OCI-LY1 (cell line): ENCODE measurements around the gene MBIP.
"Not testable (repeated sequence)": the region's sequence is repeated elsewhere in the genome, so short reads cannot be mapped to it uniquely, and the experiment has no call there.

Experiments
- H2AFZ ChIP-seq: fragments of 200-600 bp; sonication (generic), shearing (Covaris generic); 2 replicates; pipeline ENCODE4 v1.6.0; 2014; ENCODE audit warnings: antibody characterized with exemption, mild to moderate bottlenecking, low read length
- H3F3A ChIP-seq: fragments of 200-600 bp; sonication (generic), shearing (Covaris generic); 2 replicates; pipeline ENCODE4 v1.6.0; 2014; ENCODE audit warnings: mild to moderate bottlenecking, antibody characterized with exemption, low read length, moderate library complexity; ENCODE audit not compliant: insufficient read depth
- H3K27ac ChIP-seq: fragments of 200-600 bp; sonication (generic); 2 replicates; pipeline ENCODE4 v1.5.1; 2014; ENCODE audit warnings: low read length, mixed run types, mild to moderate bottlenecking, low read depth; ENCODE audit not compliant: poor library complexity, severe bottlenecking
- H3K27me3 ChIP-seq: fragments of 200-600 bp; sonication (generic); 2 replicates; pipeline ENCODE4 v1.6.0; 2014; ENCODE audit warnings: antibody characterized with exemption, mild to moderate bottlenecking, low read length, moderate library complexity; ENCODE audit not compliant: insufficient read depth
- H3K36me3 ChIP-seq: fragments of 200-600 bp; sonication (generic); 2 replicates; pipeline ENCODE4 v1.6.1; 2014; ENCODE audit warnings: mild to moderate bottlenecking, antibody characterized with exemption, low read length, moderate library complexity, mixed read lengths; ENCODE audit not compliant: insufficient read depth
- H3K4me1 ChIP-seq: fragments of 200-600 bp; sonication (generic); 2 replicates; pipeline ENCODE4 v1.5.1; 2014; ENCODE audit warnings: mild to moderate bottlenecking, low read length, moderate library complexity; ENCODE audit not compliant: insufficient read depth, severe bottlenecking
- H3K4me2 ChIP-seq: fragments of 200-600 bp; sonication (generic), shearing (Covaris generic); 2 replicates; pipeline ENCODE4 v1.6.1; 2014; ENCODE audit warnings: low read length
- H3K4me3 ChIP-seq: fragments of 200-600 bp; sonication (generic); 2 replicates; pipeline ENCODE4 v1.5.1; 2014; ENCODE audit warnings: low read length, low read depth, mild to moderate bottlenecking, mixed read lengths; ENCODE audit not compliant: poor library complexity, severe bottlenecking
- H3K79me2 ChIP-seq: fragments of 200-600 bp; shearing (Covaris generic); 2 replicates; pipeline ENCODE4 v1.6.1; 2016; ENCODE audit warnings: mixed run types, low read length, mixed read lengths; ENCODE audit not compliant: insufficient read depth
- H3K9ac ChIP-seq: fragments of 200-600 bp; sonication (generic), shearing (Covaris generic); 2 replicates; pipeline ENCODE4 v1.6.1; 2014; ENCODE audit warnings: mild to moderate bottlenecking, low read length, mixed read lengths
- H3K9me2 ChIP-seq: fragments of 200-600 bp; sonication (generic), shearing (Covaris generic); 2 replicates; pipeline ENCODE4 v1.6.1; 2014; ENCODE audit warnings: low read depth, mild to moderate bottlenecking, low read length, mixed read lengths
- H3K9me3 ChIP-seq: fragments of 200-600 bp; shearing (Covaris generic); 2 replicates; pipeline ENCODE4 v1.6.1; 2014; ENCODE audit warnings: low read length, mixed read lengths
- H4K20me1 ChIP-seq: fragments of 200-600 bp; sonication (generic), shearing (Covaris generic); 2 replicates; pipeline ENCODE4 v1.6.0; 2016; ENCODE audit warnings: mild to moderate bottlenecking, low read length; ENCODE audit not compliant: insufficient read depth
- EZH2 ChIP-seq: fragments of 200-600 bp; sonication (generic), shearing (Covaris generic); IDR thresholded peaks from 2 replicates; pipeline ENCODE4 v1.8.0; 2017; ENCODE audit warnings: borderline replicate concordance, mixed run types, mild to moderate bottlenecking, antibody characterized with exemption, low read length, moderate library complexity, mixed read lengths
- TF ChIP-seq, protein P1 (sequence below): fragments of 200-600 bp; sonication (generic), shearing (Covaris generic); IDR thresholded peaks from 2 replicates; pipeline ENCODE4 v1.5.1; 2017; ENCODE audit warnings: mild to moderate bottlenecking, antibody characterized with exemption, low read length, moderate library complexity, mixed read lengths

MBIP gene

DNA sequence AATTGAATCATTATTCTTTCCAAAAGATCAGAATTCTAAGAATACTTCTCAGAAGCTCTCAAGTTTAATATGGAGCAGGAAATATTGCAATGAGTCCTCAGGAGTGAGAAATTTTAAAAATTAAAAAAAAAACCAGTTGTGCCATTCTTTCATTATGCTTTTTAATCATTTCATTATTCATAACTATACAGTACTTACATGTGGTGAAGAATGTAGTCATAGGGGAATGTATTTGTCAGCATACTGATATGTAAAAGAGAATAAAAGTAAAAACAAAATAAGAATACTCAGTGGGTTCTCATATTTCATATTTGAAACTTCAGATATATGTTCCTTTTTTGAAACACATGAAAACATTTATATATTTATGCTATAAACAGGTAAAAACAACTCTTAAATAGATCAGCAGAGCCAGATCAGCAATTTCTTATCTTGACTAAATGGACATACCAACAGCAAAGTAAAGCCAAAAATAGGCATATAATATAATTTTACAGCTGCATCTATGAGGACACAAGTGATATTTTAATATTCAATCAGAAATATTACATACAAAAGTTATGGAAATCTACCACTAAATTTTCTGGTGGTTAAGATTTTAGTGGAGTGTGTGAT lies 19.9 kb upstream of the MBIP start:
- Histone ChIP-seq H3K4me1 (no peaks in the 10 kb centered on the region), H3K4me3 (no peak overlapping the region), H3K27ac (no peak overlapping the region), H3K9me3 (no peaks in the 10 kb centered on the region), H3K4me2 (no peak overlapping the region), H3K9ac (no peak overlapping the region), H2AFZ (no peak overlapping the region), H3K79me2 (no peaks in the 10 kb centered on the region), H3K36me3 (no peaks in the 10 kb centered on the region), H3K9me2 (no peaks in the 10 kb centered on the region), H3F3A (no peaks in the 10 kb centered on the region), H3K27me3 (no peaks in the 10 kb centered on the region), H4K20me1 (no peaks in the 10 kb centered on the region)
- TF ChIP-seq, protein P1, sequence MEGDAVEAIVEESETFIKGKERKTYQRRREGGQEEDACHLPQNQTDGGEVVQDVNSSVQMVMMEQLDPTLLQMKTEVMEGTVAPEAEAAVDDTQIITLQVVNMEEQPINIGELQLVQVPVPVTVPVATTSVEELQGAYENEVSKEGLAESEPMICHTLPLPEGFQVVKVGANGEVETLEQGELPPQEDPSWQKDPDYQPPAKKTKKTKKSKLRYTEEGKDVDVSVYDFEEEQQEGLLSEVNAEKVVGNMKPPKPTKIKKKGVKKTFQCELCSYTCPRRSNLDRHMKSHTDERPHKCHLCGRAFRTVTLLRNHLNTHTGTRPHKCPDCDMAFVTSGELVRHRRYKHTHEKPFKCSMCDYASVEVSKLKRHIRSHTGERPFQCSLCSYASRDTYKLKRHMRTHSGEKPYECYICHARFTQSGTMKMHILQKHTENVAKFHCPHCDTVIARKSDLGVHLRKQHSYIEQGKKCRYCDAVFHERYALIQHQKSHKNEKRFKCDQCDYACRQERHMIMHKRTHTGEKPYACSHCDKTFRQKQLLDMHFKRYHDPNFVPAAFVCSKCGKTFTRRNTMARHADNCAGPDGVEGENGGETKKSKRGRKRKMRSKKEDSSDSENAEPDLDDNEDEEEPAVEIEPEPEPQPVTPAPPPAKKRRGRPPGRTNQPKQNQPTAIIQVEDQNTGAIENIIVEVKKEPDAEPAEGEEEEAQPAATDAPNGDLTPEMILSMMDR: no peak
- TF ChIP-seq EZH2: no peak

DNA sequence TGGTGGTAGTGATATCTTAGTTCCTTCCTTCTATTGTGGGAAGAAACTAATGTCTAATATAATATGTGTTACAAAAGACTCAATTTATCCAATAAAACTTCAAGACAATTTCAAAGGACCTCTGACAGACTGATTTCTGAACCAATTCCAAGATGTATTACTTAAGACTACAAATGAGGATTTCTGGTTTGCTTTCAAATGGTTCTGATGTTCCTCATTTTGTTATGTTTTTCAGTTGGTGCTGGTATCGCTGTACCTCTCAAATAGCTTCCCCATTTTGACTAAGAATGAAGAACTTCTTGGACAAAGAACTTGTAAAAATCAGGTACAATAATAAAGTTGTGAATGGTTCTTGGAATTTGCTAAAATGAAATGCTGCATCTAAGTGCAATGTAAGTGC lies 19.4 kb upstream of the MBIP start:
- H3K27me3 ChIP-seq: no peaks in the 10 kb centered on the region

DNA sequence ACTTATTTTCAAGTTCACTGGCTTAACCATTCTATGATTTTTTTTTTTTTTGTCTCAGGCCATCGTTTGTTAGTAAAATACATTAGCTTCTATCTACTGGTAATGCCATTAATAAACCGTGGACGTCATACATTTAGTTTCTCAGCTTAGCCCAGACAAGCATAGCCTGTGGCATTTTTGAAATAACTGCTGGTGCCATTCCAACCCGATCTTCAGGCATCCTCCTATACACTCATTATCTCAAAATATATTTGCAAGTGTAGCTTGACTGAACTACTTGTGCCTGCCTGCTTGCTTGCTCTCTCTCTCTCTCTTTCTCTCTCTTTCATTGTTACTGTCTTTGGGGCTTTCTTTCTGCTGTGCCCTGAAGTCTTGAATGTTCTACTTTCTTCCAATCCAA lies 12.7 kb upstream of the MBIP start:
- Histone ChIP-seq H3K27me3 (no peaks in the 10 kb centered on the region), H3K4me2 (no peak overlapping the region), H3K9ac (no peak overlapping the region), H3K36me3 (no peaks in the 10 kb centered on the region), H3K4me3 (no peak overlapping the region), H3K4me1 (no peaks in the 10 kb centered on the region), H4K20me1 (no peaks in the 10 kb centered on the region), H3K27ac (no peak overlapping the region), H3K79me2 (no peaks in the 10 kb centered on the region), H2AFZ (no peak overlapping the region), H3K9me3 (no peaks in the 10 kb centered on the region), H3F3A (no peaks in the 10 kb centered on the region), H3K9me2 (no peaks in the 10 kb centered on the region)
- TF ChIP-seq, protein P1: no peak
- TF ChIP-seq EZH2: no peak

More for the DNA sequence above, 19.4 kb upstream of the MBIP start:
- H3K4me3 ChIP-seq: no peak overlapping the region
- no peak for TF ChIP-seq EZH2
- no peaks in the 10 kb centered on the region for H4K20me1 ChIP-seq
- H3K36me3 ChIP-seq: no peaks in the 10 kb centered on the region
- no peaks in the 10 kb centered on the region for H3K9me2 ChIP-seq
- H3K4me1 ChIP-seq: no peaks in the 10 kb centered on the region
- no peaks in the 10 kb centered on the region for H3F3A ChIP-seq
- no peak overlapping the region for H3K27ac ChIP-seq
- no peak overlapping the region for H3K9ac ChIP-seq
- no peak overlapping the region for H3K4me2 ChIP-seq
- no peaks in the 10 kb centered on the region for H3K79me2 ChIP-seq
- no peak overlapping the region for H2AFZ ChIP-seq
- no peaks in the 10 kb centered on the region for H3K9me3 ChIP-seq

DNA sequence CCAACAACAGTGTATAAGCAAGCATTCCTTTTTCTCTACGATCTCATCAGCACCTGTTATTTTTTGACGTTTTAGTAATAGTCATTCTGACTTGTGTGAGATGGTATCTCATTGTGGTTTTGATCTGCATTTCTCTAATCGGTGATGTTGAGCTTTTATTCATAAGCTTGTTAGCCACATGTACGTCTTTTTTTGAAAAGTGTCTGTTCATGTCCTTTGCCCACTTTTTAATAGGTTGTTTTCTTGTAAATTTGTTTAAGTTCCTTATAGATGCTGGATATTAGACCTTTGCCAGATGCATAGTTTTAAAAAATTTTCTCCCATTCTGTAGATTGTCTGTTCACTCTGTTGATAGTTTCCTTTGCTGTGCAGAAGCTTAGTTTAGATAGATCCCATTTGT lies 7.1 kb upstream of the MBIP start:
- H4K20me1 ChIP-seq, H3K27me3 ChIP-seq, H2AFZ ChIP-seq, H3K9me2 ChIP-seq, H3K9me3 ChIP-seq, H3K27ac ChIP-seq, H3K9ac ChIP-seq, H3K4me2 ChIP-seq, H3K4me1 ChIP-seq, H3K4me3 ChIP-seq, H3K79me2 ChIP-seq, H3F3A ChIP-seq, H3K36me3 ChIP-seq: not testable (repeated sequence)
